Liver (tissue), 9 donors: ENCODE results near the gene SLC39A12. TPM values are rescaled to one million over a fixed set of nuclear protein-coding genes. Genes with fewer than 3 reads are reported as not detected.

ENCODE experiments used
- DNase-seq: peaks from one replicate; pipeline ENCODE4 v3.0.0-alpha.2; 2017; ENCODE audit warnings: low spot score
- H3K27ac ChIP-seq, 2 donors: one replicate each; pipeline ENCODE4 v1.7.0; 2013; ENCODE audit warnings: inconsistent platforms in 2 of 2, low read length in 2 of 2, control low read depth in 1 of 2, low read depth in 1 of 2, mild to moderate bottlenecking in 1 of 2
- H3K27me3 ChIP-seq, 4 donors: one replicate each; pipeline versions ENCODE4 v1.6.1 to v1.7.0; 2013; ENCODE audit warnings: low read length in 3 of 4, inconsistent platforms in 1 of 4, mild to moderate bottlenecking in 1 of 4, moderate library complexity in 1 of 4; ENCODE audit not compliant: control insufficient read depth in 4 of 4, insufficient read depth in 4 of 4
- H3K36me3 ChIP-seq, 4 donors: one replicate each; pipeline versions ENCODE4 v1.6.1 to v1.7.0; 2013; ENCODE audit warnings: low read length in 3 of 4, mild to moderate bottlenecking in 3 of 4, low read depth in 1 of 4, moderate library complexity in 1 of 4; ENCODE audit not compliant: control insufficient read depth in 4 of 4, insufficient read depth in 3 of 4
- H3K4me1 ChIP-seq, 4 donors: one replicate each; pipeline versions ENCODE4 v1.6.1 to v1.7.0; 2013; ENCODE audit warnings: low read length in 3 of 4, mild to moderate bottlenecking in 3 of 4, moderate library complexity in 1 of 4; ENCODE audit not compliant: control insufficient read depth in 4 of 4, insufficient read depth in 4 of 4
- H3K4me3 ChIP-seq, 3 donors: one replicate each; pipeline versions ENCODE4 v1.6.1 to v1.7.0; 2013; ENCODE audit warnings: low read length in 3 of 3, control low read depth in 1 of 3, low read depth in 1 of 3, mild to moderate bottlenecking in 1 of 3
- H3K9ac ChIP-seq, 2 donors: one replicate each; pipeline ENCODE4 v1.7.0; 2013; ENCODE audit warnings: low read length in 2 of 2, mild to moderate bottlenecking in 2 of 2, moderate library complexity in 2 of 2, control low read depth in 1 of 2, low read depth in 1 of 2
- H3K9me3 ChIP-seq, 4 donors: one replicate each; pipeline versions ENCODE4 v1.6.1 to v1.7.0; 2013; ENCODE audit warnings: low read length in 3 of 4; ENCODE audit not compliant: control insufficient read depth in 4 of 4
- ATF3 ChIP-seq: IDR thresholded peaks from 2 replicates; pipeline ENCODE4 v1.6.1; 2016; ENCODE audit warnings: antibody characterized with exemption
- CTCF ChIP-seq: fragments of 150-350 bp; IDR thresholded peaks from 2 replicates; pipeline ENCODE4 v1.5.1; 2017; ENCODE audit warnings: improper control_type of control experiment, low read depth, low read length; ENCODE audit not compliant: missing input control
- EGR1 ChIP-seq, 2 donors: IDR thresholded peaks; 2 replicates each; pipeline ENCODE4 v1.6.1; 2016 to 2018; ENCODE audit warnings: antibody characterized with exemption in 2 of 2, low read depth in 2 of 2
- FOXA1 ChIP-seq: IDR thresholded peaks from 2 replicates; pipeline ENCODE4 v1.6.1; 2016; ENCODE audit warnings: antibody characterized with exemption
- FOXA2 ChIP-seq: IDR thresholded peaks from 2 replicates; pipeline ENCODE4 v1.6.1; 2016; ENCODE audit warnings: antibody characterized with exemption
- GABPA ChIP-seq, 2 donors: IDR thresholded peaks in 1 of 2; conservative IDR thresholded peaks in 1 of 2; 2 replicates each; pipeline ENCODE4 v1.6.1; 2016; ENCODE audit warnings: antibody characterized with exemption in 2 of 2, mild to moderate bottlenecking in 1 of 2, moderate library complexity in 1 of 2
- HNF4A ChIP-seq, 2 donors: conservative IDR thresholded peaks; 2 replicates each; pipeline ENCODE4 v1.6.1; 2016; ENCODE audit warnings: antibody characterized with exemption in 2 of 2, mild to moderate bottlenecking in 2 of 2
- HNF4G ChIP-seq: IDR thresholded peaks from 2 replicates; pipeline ENCODE4 v1.6.1; 2016; ENCODE audit warnings: antibody characterized with exemption
- JUND ChIP-seq, 2 donors: IDR thresholded peaks; 2 replicates each; pipeline ENCODE4 v1.6.1; 2016; ENCODE audit warnings: antibody characterized with exemption in 2 of 2
- MAX ChIP-seq: IDR thresholded peaks from 2 replicates; pipeline ENCODE4 v1.6.1; 2016; ENCODE audit warnings: antibody characterized with exemption
- NR2F2 ChIP-seq: IDR thresholded peaks from 2 replicates; pipeline ENCODE4 v1.6.1; 2016; ENCODE audit warnings: antibody characterized with exemption
- RAD21 ChIP-seq, 2 donors: IDR thresholded peaks; 2 replicates each; pipeline ENCODE4 v1.6.1; 2016; ENCODE audit warnings: antibody characterized with exemption in 2 of 2, mild to moderate bottlenecking in 2 of 2
- REST ChIP-seq: IDR thresholded peaks from 2 replicates; pipeline ENCODE4 v1.6.1; 2016; ENCODE audit warnings: antibody characterized with exemption, mild to moderate bottlenecking
- RXRA ChIP-seq, 2 donors: IDR thresholded peaks; 2 replicates each; pipeline ENCODE4 v1.6.1; 2017 to 2018; ENCODE audit warnings: antibody characterized with exemption in 2 of 2, mild to moderate bottlenecking in 1 of 2
- SP1 ChIP-seq: IDR thresholded peaks from 2 replicates; pipeline ENCODE4 v1.6.1; 2018; ENCODE audit warnings: antibody characterized with exemption, mild to moderate bottlenecking
- TAF1 ChIP-seq: conservative IDR thresholded peaks from 2 replicates; pipeline ENCODE4 v1.6.1; 2016; ENCODE audit warnings: antibody characterized with exemption, mild to moderate bottlenecking
- YY1 ChIP-seq: IDR thresholded peaks from 2 replicates; pipeline ENCODE4 v1.6.1; 2016; ENCODE audit warnings: antibody characterized with exemption, mild to moderate bottlenecking
- ZBTB33 ChIP-seq: IDR thresholded peaks from 2 replicates; pipeline ENCODE4 v1.6.1; 2016; ENCODE audit warnings: antibody characterized with exemption
- WGBS: extraction: QIAGEN DNeasy Blood & Tissue Kit; methylation state at CpG from one replicate; pipeline ENCODE4 v1.1.7; 2013; 5-methylcytosine and 5-hydroxymethylcytosine counted together
- polyA plus RNA-seq, 2 donors: library from polyadenylated mRNA; stranded (reverse) in 1 of 2; unstranded in 1 of 2; fragments of 200-250 nt in 1 of 2; fragments of >200 nt in 1 of 2; fragmentation: Nextera tagmentation in 1 of 2; extraction: Ambion mirVana in 1 of 2; gene quantifications; one replicate each; pipeline versions ENCODE4 v1.2.1 to v1.2.3, GENCODE V29; 2013 to 2015
- total RNA-seq, 2 donors: library from RNA; depleted of rRNA; stranded (reverse); fragments of >200 nt; gene quantifications; one replicate each; pipeline ENCODE4 v1.2.3, GENCODE V29; 2014
- donor health status: healthy.
- donor health status: healthy.
- donor health status: healthy.
- donor health status: healthy.
- donor health status: healthy.

SLC39A12 gene
- total and polyA plus RNA-seq, 4 donors = 0.05 to 0.08 TPM; not detected in 2

GRCh38 chr10:17963431-17963830 lies 11.7 kb downstream of the SLC39A12 start:
- Histone ChIP-seq H3K9ac (no peak overlapping the region), H3K27me3 (no peaks in the 10 kb centered on the region), H3K4me1 (no peaks in the 10 kb centered on the region), H3K9me3 (no peaks in the 10 kb centered on the region), H3K36me3 (no peaks in the 10 kb centered on the region), H3K4me3 (no peak overlapping the region), H3K27ac (no peak overlapping the region)
- no peak for TF ChIP-seq REST
- TF ChIP-seq FOXA1 = no peak
- no peak for TF ChIP-seq CTCF
- TF ChIP-seq EGR1 (IDR thresholded peaks at IDR 0.05; ENCODE audit: low read depth in 2 of 2) = no peak
- TF ChIP-seq FOXA2 = no peak
- TF ChIP-seq HNF4A (conservative IDR thresholded peaks at IDR 0.05) = no peak
- no peak for TF ChIP-seq YY1
- TF ChIP-seq ZBTB33 = no peak
- no peak for TF ChIP-seq MAX
- TF ChIP-seq GABPA (IDR thresholded peaks at IDR 0.05 in 1 of 2, conservative IDR thresholded peaks at IDR 0.05 in 1 of 2) = no peak
- TF ChIP-seq TAF1 = no peak
- no peak for TF ChIP-seq RXRA (IDR thresholded peaks at IDR 0.05)
- no peak for TF ChIP-seq ATF3
- TF ChIP-seq RAD21 (IDR thresholded peaks at IDR 0.05) = no peak
- TF ChIP-seq JUND (IDR thresholded peaks at IDR 0.05) = no peak
- TF ChIP-seq HNF4G = no peak
- TF ChIP-seq SP1 = no peak
- no peak for TF ChIP-seq NR2F2
- 77% methylated on average over 3 of the region's 3 CpGs for WGBS
- DNase-seq = no peak
